H1 (cell line): Measurements from ENCODE around the gene CD59. TPM values are rescaled to one million over a fixed set of nuclear protein-coding genes. Genes with fewer than 3 reads are reported as not detected.

Experiments used
- CTCF ChIA-PET: fragments of 300-600 bp; sonication (Branson Sonifier 250); formaldehyde crosslinking; loops from one replicate; lab custom pipeline; 2021; ENCODE audit not compliant: partially characterized antibody; lab: Charles Lee
- POLR2A ChIA-PET: fragments of 300-600 bp; sonication (Branson Sonifier 250); formaldehyde crosslinking; loops from one replicate; lab custom pipeline; 2021; ENCODE audit warnings: inconsistent platforms; ENCODE audit not compliant: partially characterized antibody; lab: Charles Lee
- DNase-seq, 2 experiments: peaks; one replicate each; pipeline versions ENCODE4 v3.0.0 to v3.0.0-alpha.2; 2010 to 2022; ENCODE audit warnings: low spot score in 2 of 2, low read depth in 1 of 2, mixed read lengths in 1 of 2
- FAIRE-seq: peaks from 2 replicates; lab custom pipeline; 2011; peaks lifted over from hg19 to GRCh38; lab: Jason Lieb, UNC
- H2AFZ ChIP-seq: 2 replicates; pipeline ENCODE4 v1.8.1; 2012; ENCODE audit warnings: low read length, inconsistent platforms
- H2AK5ac ChIP-seq: 2 replicates; pipeline ENCODE4 v1.6.1; 2013; ENCODE audit warnings: low read depth, low read length
- H2BK120ac ChIP-seq: replicated peaks from 2 replicates; pipeline ENCODE3; 2013; ENCODE audit warnings: low read depth, low read length, inconsistent platforms
- H2BK12ac ChIP-seq: 2 replicates; pipeline ENCODE4 v1.6.1; 2013; ENCODE audit warnings: low read depth, low read length
- H2BK15ac ChIP-seq: 2 replicates; pipeline ENCODE4 v1.6.1; 2013; ENCODE audit warnings: low read length
- H2BK20ac ChIP-seq: 2 replicates; pipeline ENCODE4 v1.6.1; 2013; ENCODE audit warnings: low read length
- H2BK5ac ChIP-seq: 2 replicates; pipeline ENCODE4 v1.6.1; 2013; ENCODE audit warnings: low read depth, low read length
- H3K14ac ChIP-seq: 2 replicates; pipeline ENCODE4 v1.6.1; 2013; ENCODE audit warnings: inconsistent platforms; ENCODE audit not compliant: insufficient read length
- H3K18ac ChIP-seq: 2 replicates; pipeline ENCODE4 v1.6.1; 2013; ENCODE audit warnings: low read length; ENCODE audit errors: extremely low read depth
- H3K23ac ChIP-seq: 2 replicates; pipeline ENCODE4 v1.6.1; 2013; ENCODE audit warnings: inconsistent platforms; ENCODE audit not compliant: insufficient read length
- H3K23me2 ChIP-seq: 2 replicates; pipeline ENCODE4 v1.6.1; 2013; ENCODE audit warnings: low read depth, low read length
- H3K27ac ChIP-seq: 2 replicates; pipeline ENCODE4 v1.6.1; 2011; ENCODE audit warnings: low read depth, low read length, inconsistent platforms
- H3K27me3 ChIP-seq, 4 experiments: replicated peaks in 1 of 4; 1 replicate in 1 of 4; 2 replicates in 3 of 4; pipeline versions ENCODE4 v1.6.1 to v1.8.1; 2011 to 2013; ENCODE audit warnings: low read length in 3 of 4, mild to moderate bottlenecking in 3 of 4, inconsistent platforms in 2 of 4, mixed read lengths in 2 of 4, moderate library complexity in 1 of 4; ENCODE audit not compliant: control insufficient read depth in 3 of 4, insufficient read depth in 3 of 4; ENCODE audit errors: extremely low read depth in 1 of 4
- H3K36me3 ChIP-seq, 4 experiments: 2 replicates each; pipeline versions ENCODE4 v1.6.1 to v1.8.1; 2011 to 2013; ENCODE audit warnings: mild to moderate bottlenecking in 4 of 4, low read length in 3 of 4, moderate library complexity in 2 of 4, control low read depth in 1 of 4, inconsistent platforms in 1 of 4; ENCODE audit not compliant: insufficient read depth in 4 of 4, control insufficient read depth in 2 of 4
- H3K4ac ChIP-seq: replicated peaks from 2 replicates; pipeline ENCODE3; 2013; ENCODE audit warnings: low read length, low read depth, mixed read lengths, inconsistent platforms; ENCODE audit not compliant: insufficient read length
- H3K4me1 ChIP-seq, 4 experiments: replicated peaks in 1 of 4; 1 replicate in 1 of 4; 2 replicates in 3 of 4; pipeline versions ENCODE4 v1.6.1 to v1.8.1; 2011 to 2013; ENCODE audit warnings: low read length in 3 of 4, inconsistent platforms in 2 of 4, mixed read lengths in 1 of 4; ENCODE audit not compliant: insufficient read depth in 4 of 4, control insufficient read depth in 3 of 4
- H3K4me2 ChIP-seq, 2 experiments: 2 replicates each; pipeline versions ENCODE4 v1.6.1 to v1.8.1; 2011 to 2013; ENCODE audit warnings: low read depth in 2 of 2, low read length in 2 of 2, control low read depth in 1 of 2, inconsistent platforms in 1 of 2, mild to moderate bottlenecking in 1 of 2; ENCODE audit not compliant: insufficient read depth in 1 of 2
- H3K4me3 ChIP-seq, 4 experiments: fragments of 200-600, 300-600 bp in 1 of 4; sonication (generic), shearing (Covaris generic), sonication (Bioruptor Twin) in 1 of 4; 2 replicates each; pipeline versions ENCODE4 v1.5.1 to v1.8.1; 2011 to 2016; ENCODE audit warnings: low read length in 4 of 4, low read depth in 3 of 4, control low read depth in 2 of 4, inconsistent platforms in 2 of 4, mild to moderate bottlenecking in 2 of 4, mixed read lengths in 1 of 4, moderate library complexity in 1 of 4; ENCODE audit not compliant: insufficient read depth in 2 of 4; ENCODE audit errors: extremely low read depth in 1 of 4
- H3K56ac ChIP-seq: replicated peaks from 2 replicates; pipeline ENCODE3; 2013; ENCODE audit warnings: low read depth, mild to moderate bottlenecking, mixed read lengths, low read length, inconsistent platforms; ENCODE audit not compliant: insufficient read length
- H3K79me1 ChIP-seq: 2 replicates; pipeline ENCODE4 v1.6.1; 2013; ENCODE audit warnings: low read depth, low read length, control low read depth
- H3K79me2 ChIP-seq, 2 experiments: 2 replicates each; pipeline versions ENCODE4 v1.6.1 to v1.8.1; 2012 to 2013; ENCODE audit warnings: low read length in 2 of 2, mild to moderate bottlenecking in 2 of 2, inconsistent platforms in 1 of 2; ENCODE audit not compliant: insufficient read depth in 2 of 2, control insufficient read depth in 1 of 2
- H3K9ac ChIP-seq, 4 experiments: replicated peaks in 1 of 4; 1 replicate in 1 of 4; 2 replicates in 3 of 4; pipeline versions ENCODE4 v1.6.1 to v1.8.1; 2011 to 2013; ENCODE audit warnings: low read depth in 3 of 4, low read length in 3 of 4, control low read depth in 2 of 4, mild to moderate bottlenecking in 2 of 4, moderate library complexity in 2 of 4, inconsistent platforms in 1 of 4; ENCODE audit errors: extremely low read depth in 1 of 4
- H3K9me3 ChIP-seq, 2 experiments: 2 replicates each; pipeline versions ENCODE4 v1.6.1 to v1.8.1; 2012 to 2013; ENCODE audit warnings: mild to moderate bottlenecking in 2 of 2, moderate library complexity in 2 of 2, control low read depth in 1 of 2, inconsistent platforms in 1 of 2, low read depth in 1 of 2, low read length in 1 of 2, mixed read lengths in 1 of 2; ENCODE audit not compliant: insufficient read depth in 2 of 2
- H4K20me1 ChIP-seq, 2 experiments: replicated peaks in 1 of 2; 2 replicates each; pipeline versions ENCODE3 to v1.8.1; 2011 to 2013; ENCODE audit warnings: inconsistent platforms in 2 of 2, low read length in 2 of 2, mild to moderate bottlenecking in 1 of 2; ENCODE audit not compliant: insufficient read depth in 2 of 2, control insufficient read depth in 1 of 2
- H4K5ac ChIP-seq: 2 replicates; pipeline ENCODE4 v1.6.1; 2013; ENCODE audit warnings: low read length, low read depth, mixed read lengths, inconsistent platforms; ENCODE audit not compliant: insufficient read length
- H4K8ac ChIP-seq: 2 replicates; pipeline ENCODE4 v1.8.0; 2013; ENCODE audit warnings: mild to moderate bottlenecking, moderate library complexity, low read length, inconsistent platforms; ENCODE audit not compliant: insufficient read depth; ENCODE audit errors: extremely low read depth
- H4K91ac ChIP-seq: replicated peaks from 2 replicates; pipeline ENCODE3; 2013; ENCODE audit warnings: low read length, mixed read lengths, inconsistent platforms; ENCODE audit not compliant: insufficient read length
- ATF3 ChIP-seq: IDR thresholded peaks from 2 replicates; pipeline ENCODE4 v1.6.1; 2011; ENCODE audit warnings: low read depth, mild to moderate bottlenecking, low read length; ENCODE audit not compliant: insufficient read depth
- BRCA1 ChIP-seq: IDR thresholded peaks from 2 replicates; pipeline ENCODE4 v1.6.1; 2012; ENCODE audit warnings: low read depth, low read length, improper control_type of control experiment
- CBX8 ChIP-seq: fragments of 300-800, 300-1000 bp; sonication (generic); IDR thresholded peaks from 2 replicates; pipeline ENCODE4 v1.7.1; 2016; ENCODE audit warnings: low read depth, low read length, borderline replicate concordance
- CHD1 ChIP-seq: IDR thresholded peaks from 2 replicates; pipeline ENCODE4 v1.6.1; 2012; ENCODE audit warnings: low read depth, low read length, improper control_type of control experiment
- CTBP2 ChIP-seq: IDR thresholded peaks from 2 replicates; pipeline ENCODE4 v1.7.0; 2011; ENCODE audit warnings: borderline replicate concordance, mild to moderate bottlenecking, moderate library complexity, mixed read lengths, low read length; ENCODE audit not compliant: insufficient read depth, insufficient read length
- EZH2 ChIP-seq: fragments of 200-600 bp; sonication (generic); IDR thresholded peaks from 2 replicates; pipeline ENCODE4 v1.7.1; 2012; ENCODE audit warnings: low read depth, mild to moderate bottlenecking, moderate library complexity, low read length, inconsistent platforms; ENCODE audit not compliant: severe bottlenecking
- HDAC2 ChIP-seq, 2 experiments: fragments of 300-600 bp in 1 of 2; sonication (generic) in 1 of 2; IDR thresholded peaks; 2 replicates each; pipeline ENCODE4 v1.6.1; 2011 to 2012; ENCODE audit warnings: low read depth in 2 of 2, low read length in 2 of 2, mild to moderate bottlenecking in 2 of 2, moderate library complexity in 2 of 2, borderline replicate concordance in 1 of 2, inconsistent platforms in 1 of 2
- JUN ChIP-seq: IDR thresholded peaks from 2 replicates; pipeline ENCODE4 v1.6.1; 2011; ENCODE audit warnings: low read depth, mild to moderate bottlenecking, improper control_type of control experiment, low read length
- JUND ChIP-seq: IDR thresholded peaks from 2 replicates; pipeline ENCODE4 v1.6.1; 2011; ENCODE audit warnings: mild to moderate bottlenecking, improper control_type of control experiment, low read length
- NRF1 ChIP-seq: IDR thresholded peaks from 2 replicates; pipeline ENCODE4 v1.6.1; 2011; ENCODE audit warnings: mild to moderate bottlenecking, low read depth, low read length, improper control_type of control experiment
- RXRA ChIP-seq: IDR thresholded peaks from 2 replicates; pipeline ENCODE4 v1.6.1; 2011; ENCODE audit warnings: low read depth, mild to moderate bottlenecking, low read length, moderate library complexity; ENCODE audit not compliant: insufficient read depth
- SIRT6 ChIP-seq: IDR thresholded peaks from one replicate; pipeline ENCODE4 v1.7.1; 2012; ENCODE audit warnings: low read length, inconsistent platforms
- SIX5 ChIP-seq: IDR thresholded peaks from 2 replicates; pipeline ENCODE4 v1.6.1; 2011; ENCODE audit warnings: mild to moderate bottlenecking, low read depth, low read length
- TAF1 ChIP-seq: IDR thresholded peaks from 2 replicates; pipeline ENCODE4 v1.6.1; 2011; ENCODE audit warnings: mild to moderate bottlenecking, low read depth, low read length
- WGBS, 2 experiments: shearing (Covaris generic) in 1 of 2; methylation state at CpG; one replicate each; pipeline versions ENCODE4 v1.1.6 to v1.1.7; 2013 to 2015; ENCODE audit warnings: low lambda C conversion rate in 2 of 2, mixed read lengths in 2 of 2, inconsistent platforms in 1 of 2, low coverage in 1 of 2, missing lambda C conversion rate in 1 of 2; ENCODE audit not compliant: insufficient replicate concordance in 2 of 2, insufficient coverage in 1 of 2, insufficient read length in 1 of 2; ENCODE audit errors: extremely low coverage in 1 of 2, missing lambda C conversion rate in 1 of 2; 5-methylcytosine and 5-hydroxymethylcytosine counted together
- polyA plus RNA-seq, 7 experiments: library from polyadenylated mRNA; depleted of rRNA in 3 of 7; stranded (reverse) in 5 of 7; unstranded in 2 of 7; fragments of >200 nt in 5 of 7; fragments of 200-250 nt in 2 of 7; gene quantifications; 1 replicate in 5 of 7; 2 replicates in 1 of 7; 4 replicates in 1 of 7; pipeline versions ENCODE4 v1.2.1 to v1.2.3, GENCODE V29; 2011 to 2013; ENCODE audit warnings: missing spikeins in 2 of 7, mixed read lengths in 2 of 7
- total RNA-seq: library from RNA; stranded (reverse); fragmentation: NEBNext Ultra II Directional; extraction: Animal tissue kit (Norgen Biotek cat#: 25700); gene quantifications from 2 replicates; pipeline ENCODE4 v1.2.1, GENCODE V29; 2021

The CD59 gene
- total and polyA plus RNA-seq, 2 of the 8 experiments (the other 6 are each of a cell fraction or from before 2014, with no cell fraction given) = 63.1 to 90.3 TPM

GRCh38 chr11:33697997-33698396, 38.2 kb downstream of the CD59 start:
- Histone ChIP-seq H3K36me3 (no peaks in the 10 kb centered on the region), H4K5ac (no peak overlapping the region), H3K27me3 (peaks cover 0 to 9% (median 3%) of the 10 kb centered on the region in 4 experiments; a peak in 4 of 7 replicates), H3K23ac (no peak overlapping the region), H2BK120ac (no peak overlapping the region), H3K23me2 (peaks cover 7% of the 10 kb centered on the region; the same call in 1 of the 2 replicates), H3K9ac (no peak overlapping the region), H2AFZ (no peak overlapping the region), H3K14ac (no peak overlapping the region), H4K91ac (no peak overlapping the region), H3K4me1 (peaks cover 1 to 10% (median 6%) of the 10 kb centered on the region in 4 experiments), H2BK15ac (no peak overlapping the region), H3K4ac (no peak overlapping the region), H3K18ac (no peak overlapping the region), H2BK5ac (no peak overlapping the region), H2AK5ac (no peak overlapping the region), H3K27ac (no peak overlapping the region), H3K4me2 (no peak overlapping the region), H3K79me2 (no peaks in the 10 kb centered on the region), H2BK20ac (no peak overlapping the region), H3K79me1 (no peaks in the 10 kb centered on the region), H3K9me3 (no peaks in the 10 kb centered on the region), H2BK12ac (no peak overlapping the region), H4K20me1 (no peaks in the 10 kb centered on the region), H3K4me3 (no peak overlapping the region), H3K56ac (no peak overlapping the region), H4K8ac (no peak overlapping the region)
- DNase-seq = no peak
- TF ChIP-seq RXRA = no peak
- TF ChIP-seq CTBP2 = no peak
- TF ChIP-seq BRCA1 = no peak
- no peak for TF ChIP-seq CHD1
- no peak for TF ChIP-seq HDAC2 (IDR thresholded peaks at IDR 0.05; ENCODE audit: borderline replicate concordance in 1 of 2, low read depth in 2 of 2, low read length in 2 of 2)
- TF ChIP-seq TAF1 = no peak
- TF ChIP-seq SIRT6 = no peak
- no peak for TF ChIP-seq CBX8
- no peak for TF ChIP-seq NRF1
- no peak for TF ChIP-seq JUND
- no peak for TF ChIP-seq EZH2
- TF ChIP-seq SIX5 = no peak
- TF ChIP-seq JUN = no peak
- no peak for TF ChIP-seq ATF3
- WGBS, 2 experiments = 89% methylated on average over 3 of the region's 3 CpGs; no CpG with 5 or more reads in 1 of the 2 experiments
- no peak for FAIRE-seq
- CTCF ChIA-PET = interaction anchor here (0.5 to 3.4 kb wide), 2 partner anchors 10 to 703 kb away, joined by 3 to 12 read pairs; no protein-coding TSS in a partner anchor
- POLR2A ChIA-PET = no interaction called here
